ENCODE results near the gene PSMA7.

DNA sequence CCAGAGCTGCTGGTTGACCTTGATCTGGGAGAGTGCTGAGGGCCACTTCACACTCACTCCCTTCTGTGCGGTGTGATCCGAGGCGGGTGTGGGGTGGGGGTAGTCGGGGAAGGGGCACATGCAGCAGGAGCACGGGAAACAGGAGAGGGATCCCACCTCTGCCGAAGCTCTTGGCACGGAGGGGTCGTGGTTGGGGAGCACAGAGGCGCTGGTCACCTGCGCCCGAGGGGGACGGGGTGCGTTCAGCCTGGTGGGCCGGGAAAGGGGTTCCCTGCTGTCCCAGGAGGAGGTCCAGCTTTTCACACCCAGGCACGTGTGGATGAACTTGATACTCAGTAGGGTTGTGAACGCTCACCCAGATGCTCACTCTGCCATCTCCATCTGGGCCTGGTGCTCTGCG, 17.7 kb upstream of the PSMA7 start:
- TF ChIP-seq, protein P1, sequence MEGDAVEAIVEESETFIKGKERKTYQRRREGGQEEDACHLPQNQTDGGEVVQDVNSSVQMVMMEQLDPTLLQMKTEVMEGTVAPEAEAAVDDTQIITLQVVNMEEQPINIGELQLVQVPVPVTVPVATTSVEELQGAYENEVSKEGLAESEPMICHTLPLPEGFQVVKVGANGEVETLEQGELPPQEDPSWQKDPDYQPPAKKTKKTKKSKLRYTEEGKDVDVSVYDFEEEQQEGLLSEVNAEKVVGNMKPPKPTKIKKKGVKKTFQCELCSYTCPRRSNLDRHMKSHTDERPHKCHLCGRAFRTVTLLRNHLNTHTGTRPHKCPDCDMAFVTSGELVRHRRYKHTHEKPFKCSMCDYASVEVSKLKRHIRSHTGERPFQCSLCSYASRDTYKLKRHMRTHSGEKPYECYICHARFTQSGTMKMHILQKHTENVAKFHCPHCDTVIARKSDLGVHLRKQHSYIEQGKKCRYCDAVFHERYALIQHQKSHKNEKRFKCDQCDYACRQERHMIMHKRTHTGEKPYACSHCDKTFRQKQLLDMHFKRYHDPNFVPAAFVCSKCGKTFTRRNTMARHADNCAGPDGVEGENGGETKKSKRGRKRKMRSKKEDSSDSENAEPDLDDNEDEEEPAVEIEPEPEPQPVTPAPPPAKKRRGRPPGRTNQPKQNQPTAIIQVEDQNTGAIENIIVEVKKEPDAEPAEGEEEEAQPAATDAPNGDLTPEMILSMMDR (IDR thresholded peaks at IDR 0.05) = no peak
- TF ChIP-seq POLR2A (IDR thresholded peaks at IDR 0.05) = no peak

All from Peyer's patch (tissue), 4 donors.